Stimulated activated CD4-positive, alpha-beta T cell treated with anti-CD3 and anti-CD28 coated beads, Interleukin-2, amount 100 ng/mL, for 4 hours (primary cell): Measurements from ENCODE around the gene TBC1D22A.

Source experiments
- DNase-seq: peaks from one replicate; pipeline ENCODE4 v3.0.0-alpha.2; 2020; ENCODE audit warnings: low read depth

Gene TBC1D22A

GRCh38 chr22:47190957-47191670 lies 428.7 kb downstream of the TBC1D22A start:
- DNase-seq: no peak

GRCh38 chr22:47191671-47192650 lies 429.5 kb downstream of the TBC1D22A start:
- no peak for DNase-seq

GRCh38 chr22:47192651-47193437 lies 430.4 kb downstream of the TBC1D22A start:
- DNase-seq: no peak

- no peak for DNase-seq
Observed at GRCh38 chr22:47193606-47194329, 431.3 kb downstream of the TBC1D22A start.

- DNase-seq: no peak
Observed at GRCh38 chr22:47194476-47195155, 432.2 kb downstream of the TBC1D22A start.

- DNase-seq: no peak
Observed at GRCh38 chr22:47195156-47195483, 432.7 kb downstream of the TBC1D22A start.

- DNase-seq: no peak
Observed at GRCh38 chr22:47195484-47196165, 433.2 kb downstream of the TBC1D22A start.

GRCh38 chr22:47196166-47196849 lies 433.9 kb downstream of the TBC1D22A start:
- no peak for DNase-seq

GRCh38 chr22:47196881-47197772 lies 434.7 kb downstream of the TBC1D22A start:
- DNase-seq: no peak

GRCh38 chr22:47197773-47198500 lies 435.5 kb downstream of the TBC1D22A start:
- DNase-seq: no peak

GRCh38 chr22:47198801-47199251 lies 436.4 kb downstream of the TBC1D22A start:
- DNase-seq: no peak

- DNase-seq: no peak
Observed at GRCh38 chr22:47199261-47199978, 437.0 kb downstream of the TBC1D22A start.

GRCh38 chr22:47199979-47200272 lies 437.5 kb downstream of the TBC1D22A start:
- no peak for DNase-seq

GRCh38 chr22:47200273-47201051 lies 438.0 kb downstream of the TBC1D22A start:
- no peak for DNase-seq

GRCh38 chr22:47201186-47201995 lies 438.9 kb downstream of the TBC1D22A start:
- DNase-seq: no peak
